OCI-LY7 (cell line): Measurements from ENCODE around the gene NDUFV1. TPM values are rescaled to one million over a fixed set of nuclear protein-coding genes. Genes with fewer than 3 reads are reported as not detected.

ENCODE experiments used
- BruUV-seq: library from RNA; stranded (reverse); fragments of 400-500 nt; replicated peaks from 2 replicates; lab custom pipeline; 2021; lab: Mats Ljungman, UMichigan
- CTCF ChIA-PET: fragments of 300-600 bp; sonication (Branson Sonifier 250); formaldehyde crosslinking; loops from one replicate; lab custom pipeline; 2022; ENCODE audit warnings: antibody characterized with exemption; ENCODE audit not compliant: unreplicated experiment; lab: Charles Lee
- POLR2A ChIA-PET: fragments of 300-600 bp; sonication (Branson Sonifier 250); formaldehyde crosslinking; loops from one replicate; lab custom pipeline; 2022; ENCODE audit warnings: antibody characterized with exemption; lab: Charles Lee
- DNase-seq: peaks from one replicate; pipeline ENCODE4 v3.0.0-alpha.2; 2015; ENCODE audit warnings: low spot score
- H2AFZ ChIP-seq: fragments of 200-600 bp; sonication (generic), shearing (Covaris generic); 2 replicates; pipeline ENCODE4 v1.6.1; 2014; ENCODE audit warnings: mild to moderate bottlenecking, antibody characterized with exemption, low read length, moderate library complexity
- H3K27ac ChIP-seq: fragments of 200-600 bp; sonication (generic); 2 replicates; pipeline ENCODE4 v1.5.1; 2014; ENCODE audit warnings: mixed run types, low read depth, mild to moderate bottlenecking, moderate library complexity, low read length, inconsistent platforms; ENCODE audit not compliant: poor library complexity, severe bottlenecking
- H3K36me3 ChIP-seq: fragments of 200-600 bp; sonication (generic); 2 replicates; pipeline ENCODE4 v1.6.1; 2014; ENCODE audit warnings: mild to moderate bottlenecking, antibody characterized with exemption, low read length, moderate library complexity, mixed read lengths; ENCODE audit not compliant: insufficient read depth
- H3K4me1 ChIP-seq: fragments of 200-600 bp; sonication (generic); 2 replicates; pipeline ENCODE4 v1.5.1; 2014; ENCODE audit warnings: mild to moderate bottlenecking, low read length; ENCODE audit not compliant: insufficient read depth, poor library complexity, severe bottlenecking
- H3K4me2 ChIP-seq: fragments of 200-600 bp; sonication (generic); 2 replicates; pipeline ENCODE4 v1.6.1; 2014; ENCODE audit warnings: mild to moderate bottlenecking, low read length
- H3K4me3 ChIP-seq: fragments of 200-600 bp; sonication (generic); 2 replicates; pipeline ENCODE4 v1.5.1; 2014; ENCODE audit warnings: mild to moderate bottlenecking, low read depth, low read length; ENCODE audit not compliant: poor library complexity, severe bottlenecking
- H3K79me2 ChIP-seq: fragments of 200-600 bp; sonication (generic); 2 replicates; pipeline ENCODE4 v1.6.1; 2016; ENCODE audit warnings: low read depth, mild to moderate bottlenecking, low read length, moderate library complexity, mixed read lengths; ENCODE audit not compliant: insufficient read depth
- H3K9me2 ChIP-seq: fragments of 200-600 bp; sonication (generic); 2 replicates; pipeline ENCODE4 v1.6.1; 2016; ENCODE audit warnings: mild to moderate bottlenecking, low read length, mixed read lengths; ENCODE audit not compliant: insufficient read depth
- H3K9me3 ChIP-seq: fragments of 200-600 bp; sonication (generic); 2 replicates; pipeline ENCODE4 v1.6.1; 2014; ENCODE audit warnings: mild to moderate bottlenecking, mixed run types, low read length, mixed read lengths
- H4K20me1 ChIP-seq: fragments of 200-600 bp; sonication (generic); 2 replicates; pipeline ENCODE4 v1.6.1; 2014; ENCODE audit warnings: mild to moderate bottlenecking, antibody characterized with exemption, low read length, moderate library complexity, mixed read lengths; ENCODE audit not compliant: insufficient read depth
- CTCF ChIP-seq: fragments of 200-600 bp; sonication (generic); conservative IDR thresholded peaks from 2 replicates; pipeline ENCODE4 v1.5.1; 2014; ENCODE audit warnings: mild to moderate bottlenecking, antibody characterized with exemption, low read length, moderate library complexity, mixed read lengths
- EZH2phosphoT487 ChIP-seq: fragments of 200-600 bp; sonication (generic); IDR thresholded peaks from 2 replicates; pipeline ENCODE4 v1.6.1; 2018; ENCODE audit warnings: low read depth, borderline replicate concordance, mild to moderate bottlenecking, mixed run types, antibody characterized with exemption, low read length, moderate library complexity, mixed read lengths
- intact Hi-C: fragments of 100-400 bp; cut with micrococcal nuclease; formaldehyde crosslinking; loops from one replicate; pipeline ENCODE4 v1.10.0; 2022; ENCODE audit not compliant: unreplicated experiment
- total RNA-seq, 2 experiments: library from RNA; depleted of rRNA in 1 of 2; stranded (reverse); fragments of >200 nt in 1 of 2; shearing (Covaris generic) in 1 of 2; gene quantifications; 2 replicates each; pipeline ENCODE4 v1.2.3, GENCODE V29; 2014 to 2022

Gene NDUFV1
- total RNA-seq, 2 experiments from 2014 or later: 283 to 335 TPM

DNA sequence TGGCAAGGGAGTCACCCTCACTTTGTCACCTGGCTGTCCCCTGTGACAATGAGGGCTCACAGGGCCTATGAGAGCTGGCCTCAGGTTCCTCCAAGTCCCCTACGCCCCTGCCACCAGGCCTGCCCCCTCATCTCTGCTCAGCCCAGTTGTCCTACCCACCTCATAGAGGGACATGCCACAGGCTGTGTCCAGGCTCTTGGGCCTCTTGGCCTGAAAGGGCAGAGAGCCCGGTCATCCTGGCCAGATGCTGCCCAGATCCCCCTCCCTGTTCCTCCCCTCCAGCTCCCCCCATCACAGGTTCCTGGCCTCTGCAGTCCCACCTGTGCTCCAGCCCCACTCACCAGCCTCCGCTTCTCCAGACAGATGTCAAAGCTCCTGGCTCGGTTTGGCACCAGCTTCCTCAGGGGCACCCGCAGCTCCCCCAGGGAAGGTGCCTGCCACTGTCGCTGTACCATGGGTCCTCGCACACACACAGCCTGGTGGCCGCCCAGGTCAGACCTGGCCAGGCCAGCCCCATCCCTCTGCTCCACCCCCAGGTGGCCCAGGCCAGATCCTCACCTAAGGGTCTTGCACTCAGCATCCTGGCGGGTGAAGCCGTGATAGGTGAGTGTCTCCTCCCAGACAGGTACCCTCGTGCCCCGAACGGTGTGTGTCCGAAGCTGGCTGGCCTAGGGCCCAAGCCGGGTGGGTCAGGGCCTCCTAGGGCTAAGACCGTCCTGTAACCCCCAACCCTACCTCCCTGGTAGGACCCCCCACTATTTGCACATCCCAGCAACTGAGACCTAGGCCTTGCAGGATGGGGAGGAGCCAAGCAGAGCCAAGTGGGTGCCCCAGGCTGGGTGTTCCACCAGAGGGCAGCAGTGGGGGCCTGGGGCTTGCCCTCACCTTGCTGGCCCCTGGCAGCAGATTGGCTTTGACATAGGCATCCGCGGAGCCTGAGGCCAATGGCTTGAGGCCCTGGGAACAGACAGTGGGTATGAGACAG lies 8.3 kb downstream of the NDUFV1 start:
- H3K4me2 ChIP-seq: peak overlapping the region; percentile 78
- CTCF ChIA-PET: interaction anchor here (0.5 to 1.3 kb wide), 5 partner anchors 15 to 260 kb away, joined by 3 to 6 read pairs (median 3); no protein-coding TSS in a partner anchor
- peaks cover 34% of the 10 kb centered on the region for H3K4me1 ChIP-seq
- POLR2A ChIA-PET: interaction anchor here (0.7 to 1.2 kb wide), 3 partner anchors 15 to 52 kb away, joined by 3 to 4 read pairs (median 3); no protein-coding TSS in a partner anchor
- no TSS peak for BruUV-seq
- H3K27ac ChIP-seq: peak overlapping the region; percentile 91
- no peaks in the 10 kb centered on the region for H3K9me2 ChIP-seq
- no peaks in the 10 kb centered on the region for H3K9me3 ChIP-seq
- no peak overlapping the region for H2AFZ ChIP-seq
- peak; percentile 77 for TF ChIP-seq CTCF
- TF ChIP-seq EZH2phosphoT487: no peak
- H3K36me3 ChIP-seq: peaks cover 36% of the 10 kb centered on the region
- H3K4me3 ChIP-seq: peak overlapping the region; percentile 59
- H4K20me1 ChIP-seq: no peaks in the 10 kb centered on the region
- no peaks in the 10 kb centered on the region for H3K79me2 ChIP-seq
- intact Hi-C loops: loop anchor here (1.0 kb wide), 1 partner anchor 43 kb away; no protein-coding TSS in a partner anchor
- DNase-seq: peak; percentile 67

- CTCF ChIA-PET: interaction anchor here (0.5 to 1.1 kb wide), 2 partner anchors 36 to 260 kb away, joined by 3 to 6 read pairs; no protein-coding TSS in a partner anchor
- peaks cover 28% of the 10 kb centered on the region for H3K36me3 ChIP-seq
- BruUV-seq: no TSS peak
- intact Hi-C loops: no loop called here
- H3K9me3 ChIP-seq: no peaks in the 10 kb centered on the region
- no peak overlapping the region for H3K27ac ChIP-seq
- no peak overlapping the region for H3K4me2 ChIP-seq
- no peaks in the 10 kb centered on the region for H4K20me1 ChIP-seq
- H3K79me2 ChIP-seq: no peaks in the 10 kb centered on the region
- no peak for DNase-seq
- H3K9me2 ChIP-seq: no peaks in the 10 kb centered on the region
- TF ChIP-seq CTCF (peak; percentile 44; the same call in 1 of the 2 replicates), EZH2phosphoT487 (no peak)
- POLR2A ChIA-PET: interaction anchor here (0.6 kb wide), 1 partner anchor 754 kb away, joined by 3 read pairs; no protein-coding TSS in a partner anchor
- H3K4me1 ChIP-seq: peaks cover 34% of the 10 kb centered on the region
- H2AFZ ChIP-seq: no peak overlapping the region
- no peak overlapping the region for H3K4me3 ChIP-seq
Observed at GRCh38 chr11:67615728-67616430, 9.1 kb downstream of the NDUFV1 start.
